H9 (cell line): ENCODE results near the gene RUNX2. TPM values are rescaled to one million over a fixed set of nuclear protein-coding genes. Genes with fewer than 3 reads are reported as not detected.

Experiments used
- DNase-seq: peaks from one replicate; pipeline ENCODE4 v3.0.0-alpha.2; 2017
- H2AFZ ChIP-seq: one replicate; pipeline ENCODE4 v1.6.1; 2013; ENCODE audit warnings: mild to moderate bottlenecking, low read length, control low read depth, moderate library complexity
- H2AK5ac ChIP-seq: 2 replicates; pipeline ENCODE4 v1.6.1; 2013; ENCODE audit warnings: low read length, control low read depth, mixed read lengths; ENCODE audit not compliant: insufficient read length
- H2BK120ac ChIP-seq: one replicate; pipeline ENCODE4 v1.6.1; 2013; ENCODE audit warnings: low read depth, mild to moderate bottlenecking, low read length, control low read depth, inconsistent platforms; ENCODE audit not compliant: poor library complexity, severe bottlenecking
- H2BK12ac ChIP-seq: 2 replicates; pipeline ENCODE4 v1.6.1; 2013; ENCODE audit warnings: low read length, control low read depth, mixed read lengths, low read depth; ENCODE audit not compliant: insufficient read length
- H2BK15ac ChIP-seq: 2 replicates; pipeline ENCODE4 v1.6.1; 2013; ENCODE audit warnings: low read depth, low read length, control low read depth
- H2BK20ac ChIP-seq: one replicate; pipeline ENCODE4 v1.6.1; 2013; ENCODE audit warnings: low read depth, mild to moderate bottlenecking, low read length, control low read depth, inconsistent platforms; ENCODE audit not compliant: poor library complexity, severe bottlenecking
- H2BK5ac ChIP-seq: 2 replicates; pipeline ENCODE4 v1.6.1; 2013; ENCODE audit warnings: low read length, control low read depth, mixed read lengths; ENCODE audit not compliant: insufficient read length
- H3K14ac ChIP-seq: 2 replicates; pipeline ENCODE4 v1.6.1; 2013; ENCODE audit warnings: low read length, control low read depth; ENCODE audit not compliant: insufficient read depth
- H3K18ac ChIP-seq: 2 replicates; pipeline ENCODE4 v1.6.1; 2013; ENCODE audit warnings: low read depth, mild to moderate bottlenecking, mixed read lengths, low read length, control low read depth; ENCODE audit not compliant: insufficient read length
- H3K23ac ChIP-seq: 2 replicates; pipeline ENCODE4 v1.6.1; 2013; ENCODE audit warnings: low read length, control low read depth, mixed read lengths, low read depth; ENCODE audit not compliant: insufficient read length
- H3K23me2 ChIP-seq: 2 replicates; pipeline ENCODE4 v1.6.1; 2013; ENCODE audit warnings: low read depth, mild to moderate bottlenecking, mixed read lengths, low read length, control low read depth; ENCODE audit not compliant: insufficient read length, poor library complexity, severe bottlenecking
- H3K27ac ChIP-seq: 2 replicates; pipeline ENCODE4 v1.5.1; 2013; ENCODE audit warnings: low read length, control low read depth, mixed read lengths, low read depth; ENCODE audit not compliant: insufficient read length
- H3K27me3 ChIP-seq: 2 replicates; pipeline ENCODE4 v1.6.1; 2013; ENCODE audit warnings: low read length, control low read depth, inconsistent platforms; ENCODE audit not compliant: insufficient read depth
- H3K4ac ChIP-seq: 2 replicates; pipeline ENCODE4 v1.6.1; 2013; ENCODE audit warnings: low read depth, mild to moderate bottlenecking, control low read depth, inconsistent platforms, low read length, moderate library complexity
- H3K4me1 ChIP-seq: 2 replicates; pipeline ENCODE4 v1.6.1; 2013; ENCODE audit warnings: low read length, control low read depth, inconsistent platforms; ENCODE audit not compliant: insufficient read depth
- H3K4me2 ChIP-seq: 2 replicates; pipeline ENCODE4 v1.6.1; 2013; ENCODE audit warnings: low read length, control low read depth, mixed read lengths; ENCODE audit not compliant: insufficient read length, insufficient read depth
- H3K56ac ChIP-seq: 2 replicates; pipeline ENCODE4 v1.6.1; 2013; ENCODE audit warnings: low read depth, mild to moderate bottlenecking, mixed read lengths, low read length, control low read depth; ENCODE audit not compliant: insufficient read length
- H3K79me1 ChIP-seq: 2 replicates; pipeline ENCODE4 v1.6.1; 2013; ENCODE audit warnings: low read depth, mild to moderate bottlenecking, moderate library complexity, low read length, control low read depth, inconsistent platforms; ENCODE audit not compliant: insufficient read depth, poor library complexity, severe bottlenecking
- H3K79me2 ChIP-seq: 2 replicates; pipeline ENCODE4 v1.6.1; 2013; ENCODE audit warnings: low read length, control low read depth, inconsistent platforms; ENCODE audit not compliant: insufficient read depth
- H3K9ac ChIP-seq: 2 replicates; pipeline ENCODE4 v1.6.1; 2013; ENCODE audit warnings: low read length, control low read depth, mixed read lengths; ENCODE audit not compliant: insufficient read length; ENCODE audit errors: extremely low read depth
- H3K9me3 ChIP-seq: one replicate; pipeline ENCODE4 v1.6.1; 2013; ENCODE audit warnings: low read depth, low read length, inconsistent platforms; ENCODE audit not compliant: control insufficient read depth
- H3T11ph ChIP-seq: one replicate; pipeline ENCODE4 v1.6.1; 2013; ENCODE audit warnings: mild to moderate bottlenecking, low read length, control low read depth, inconsistent platforms
- H4K20me1 ChIP-seq: one replicate; pipeline ENCODE4 v1.6.1; 2013; ENCODE audit not compliant: control insufficient read depth, insufficient read length, insufficient read depth
- H4K5ac ChIP-seq: 2 replicates; pipeline ENCODE4 v1.6.1; 2013; ENCODE audit warnings: low read depth, mild to moderate bottlenecking, mixed read lengths, low read length, control low read depth; ENCODE audit not compliant: insufficient read length
- H4K8ac ChIP-seq: replicated peaks from 2 replicates; pipeline ENCODE4 v1.6.1; 2013; ENCODE audit warnings: low read length, control low read depth, mixed read lengths, low read depth; ENCODE audit not compliant: insufficient read length
- H4K91ac ChIP-seq: 2 replicates; pipeline ENCODE4 v1.6.1; 2013; ENCODE audit warnings: low read depth, mild to moderate bottlenecking, moderate library complexity, mixed read lengths, low read length, control low read depth; ENCODE audit not compliant: insufficient read length
- H3K27ac Mint-ChIP-seq, 3 experiments: 2 replicates in 2 of 3; 3 replicates in 1 of 3; pipeline ENCODE4 v1.8.0; 2020 to 2021; ENCODE audit warnings: mixed read lengths in 3 of 3, mild to moderate bottlenecking in 1 of 3, moderate library complexity in 1 of 3
- H3K27me3 Mint-ChIP-seq: 2 replicates; pipeline ENCODE4 v1.8.0; 2021; ENCODE audit warnings: low read depth, mild to moderate bottlenecking, moderate library complexity, mixed read lengths
- H3K36me3 Mint-ChIP-seq, 3 experiments: 2 replicates in 2 of 3; 3 replicates in 1 of 3; pipeline ENCODE4 v1.8.0; 2020 to 2021; ENCODE audit warnings: low read depth in 3 of 3, mixed read lengths in 3 of 3; ENCODE audit not compliant: insufficient read depth in 1 of 3
- H3K4me1 Mint-ChIP-seq, 2 experiments: 2 replicates each; pipeline ENCODE4 v1.8.0; 2020; ENCODE audit warnings: mixed read lengths in 2 of 2
- H3K4me3 Mint-ChIP-seq, 2 experiments: 2 replicates in 1 of 2; 3 replicates in 1 of 2; pipeline ENCODE4 v1.8.0; 2020 to 2021; ENCODE audit warnings: mild to moderate bottlenecking in 2 of 2, mixed read lengths in 2 of 2, moderate library complexity in 1 of 2
- H3K9me3 Mint-ChIP-seq, 2 experiments: 2 replicates in 1 of 2; 3 replicates in 1 of 2; pipeline ENCODE4 v1.8.0; 2020; ENCODE audit warnings: mild to moderate bottlenecking in 2 of 2, mixed read lengths in 2 of 2, moderate library complexity in 1 of 2
- CTCF ChIP-seq: fragments of 200-600 bp; sonication (generic); conservative IDR thresholded peaks from 3 replicates; pipeline ENCODE4 v1.8.0; 2021; ENCODE audit warnings: antibody characterized with exemption, mild to moderate bottlenecking
- WGBS: extraction: QIAGEN DNeasy Blood & Tissue Kit; methylation state at CpG from one replicate; pipeline ENCODE4 v1.1.7; 2013; ENCODE audit warnings: missing lambda C conversion rate, low lambda C conversion rate, mixed read lengths; ENCODE audit not compliant: insufficient read length; ENCODE audit errors: extremely low coverage; 5-methylcytosine and 5-hydroxymethylcytosine counted together
- total RNA-seq: library from RNA; stranded (reverse); gene quantifications from 2 replicates; pipeline ENCODE4 v1.2.1, GENCODE V29; 2021

RUNX2 gene
- total RNA-seq, 1 experiment from 2014 or later = 0.15 TPM

GRCh38 chr6:45676380-45676779 is 348.2 kb downstream of the RUNX2 start:
- Histone ChIP-seq H3K9ac (no peak overlapping the region), H3K79me2 (no peaks in the 10 kb centered on the region), H3K14ac (no peak overlapping the region), H3K4ac (no peak overlapping the region), H3K23ac (no peak overlapping the region), H4K5ac (no peak overlapping the region), H3K27ac (no peak overlapping the region), H3K27me3 (no peaks in the 10 kb centered on the region), H3K23me2 (no peaks in the 10 kb centered on the region), H3K18ac (no peak overlapping the region), H3K79me1 (no peaks in the 10 kb centered on the region), H4K91ac (no peak overlapping the region), H4K8ac (no peak overlapping the region), H3K4me2 (no peak overlapping the region), H3T11ph (no peak overlapping the region), H2BK15ac (no peak overlapping the region), H2AFZ (no peak overlapping the region), H4K20me1 (no peaks in the 10 kb centered on the region), H2BK20ac (no peak overlapping the region), H2BK12ac (no peak overlapping the region), H2AK5ac (no peak overlapping the region), H2BK120ac (no peak overlapping the region), H3K56ac (no peak overlapping the region), H3K9me3 (no peaks in the 10 kb centered on the region), H3K4me1 (peaks cover 4% of the 10 kb centered on the region; the same call in 1 of the 2 replicates), H2BK5ac (no peak overlapping the region)
- Mint-ChIP-seq H3K4me1 (peaks cover 7 to 8% of the 10 kb centered on the region in 2 experiments), H3K27me3 (peaks cover 13% of the 10 kb centered on the region), H3K9me3 (peaks cover 8 to 11% of the 10 kb centered on the region in 2 experiments; a peak in 3 of 5 replicates), H3K4me3 (no peak overlapping the region), H3K27ac (no peak overlapping the region), H3K36me3 (peaks cover 0 to 6% (median 0%) of the 10 kb centered on the region in 3 experiments; a peak in 2 of 7 replicates)
- TF ChIP-seq CTCF = no peak
- WGBS = no CpG with 5 or more reads among the region's 10 CpGs
- DNase-seq = no peak
